Measurements from ENCODE around the gene KYNU.
"Not testable (repeated sequence)": the region's sequence is repeated elsewhere in the genome, so short reads cannot be mapped to it uniquely, and the experiment has no call there.

Gene KYNU

GRCh38 chr2:143088388-143088787, 210.9 kb downstream of the KYNU start:
- DNase-seq (ENCODE audit: low read depth in 2 of 2), result no peak

- DNase-seq (ENCODE audit: low read depth in 2 of 2), result not testable (repeated sequence)
Measured at GRCh38 chr2:143089520-143089919, 212.1 kb downstream of the KYNU start.
